HepG2 (cell line): ENCODE results near the gene YEATS4. TPM values are rescaled to one million over a fixed set of nuclear protein-coding genes. Genes with fewer than 3 reads are reported as not detected.

Experiments used
- ATAC-seq: fragments of 200-7000 bp; cut with Tn5 transposase; 3 replicates; pipeline ENCODE4 v1.9.1; 2020; ENCODE audit warnings: mild to moderate bottlenecking, moderate library complexity
- BruUV-seq: library from RNA; stranded (reverse); fragments of 400-500 nt; replicated peaks from 2 replicates; lab custom pipeline; 2021; lab: Mats Ljungman, UMichigan
- CTCF ChIA-PET: fragments of 300-600 bp; formaldehyde crosslinking; extraction: SDS; loops from one replicate; lab custom pipeline; 2021; ENCODE audit warnings: low total read pairs, inconsistent platforms, low intra/inter-chr PET ratio; lab: Yijun Ruan, JAX
- POLR2A ChIA-PET: fragments of 350-600 bp; sonication (Branson Sonifier 250); formaldehyde crosslinking; loops from one replicate; lab custom pipeline; 2020; ENCODE audit warnings: antibody characterized with exemption, inconsistent platforms; lab: Yijun Ruan, JAX
- DNase-seq: peaks from one replicate; pipeline ENCODE4 v3.0.0-alpha.2; 2015; ENCODE audit warnings: low spot score
- FAIRE-seq: peaks from 3 replicates; lab custom pipeline; 2011; peaks lifted over from hg19 to GRCh38; lab: Jason Lieb, UNC
- H2AFZ ChIP-seq: one replicate; pipeline ENCODE4 v1.6.1; 2011; ENCODE audit warnings: low read length, inconsistent platforms
- H3K27ac ChIP-seq: fragments of 300-600 bp; 3 replicates; pipeline ENCODE4 v1.8.0; 2011; ENCODE audit warnings: mixed run types, mild to moderate bottlenecking, mixed read lengths, low read length, inconsistent platforms; ENCODE audit not compliant: insufficient read depth; ENCODE audit errors: extremely low read length
- H3K27me3 ChIP-seq, 2 experiments: fragments of 200-600 bp in 1 of 2; 2 replicates in 1 of 2; 3 replicates in 1 of 2; pipeline versions ENCODE4 v1.6.0 to v1.8.0; 2011; ENCODE audit warnings: low read length in 2 of 2, mild to moderate bottlenecking in 2 of 2, moderate library complexity in 2 of 2, inconsistent platforms in 1 of 2; ENCODE audit not compliant: insufficient read depth in 2 of 2, control insufficient read depth in 1 of 2
- H3K36me3 ChIP-seq, 2 experiments: fragments of 200-600 bp in 1 of 2; replicated peaks in 1 of 2; 2 replicates in 1 of 2; 3 replicates in 1 of 2; pipeline versions ENCODE4 v1.5.1 to v1.8.0; 2011; ENCODE audit warnings: low read length in 2 of 2, inconsistent platforms in 1 of 2; ENCODE audit not compliant: insufficient read depth in 2 of 2, control insufficient read depth in 1 of 2
- H3K4me1 ChIP-seq: 2 replicates; pipeline ENCODE4 v1.5.1; 2012; ENCODE audit warnings: low read length, inconsistent platforms; ENCODE audit not compliant: insufficient read depth
- H3K4me2 ChIP-seq: 2 replicates; pipeline ENCODE4 v1.6.0; 2011; ENCODE audit warnings: low read depth, low read length, inconsistent platforms
- H3K4me3 ChIP-seq, 3 experiments: fragments of 200-600 bp in 1 of 3; sonication (generic), shearing (Covaris generic) in 1 of 3; replicated peaks in 1 of 3; 2 replicates each; pipeline ENCODE4 v1.5.1; 2011 to 2016; ENCODE audit warnings: low read length in 3 of 3, inconsistent platforms in 2 of 3, low read depth in 2 of 3, mild to moderate bottlenecking in 2 of 3, control low read depth in 1 of 3, mixed read lengths in 1 of 3; ENCODE audit not compliant: insufficient read depth in 1 of 3
- H3K79me2 ChIP-seq: one replicate; pipeline ENCODE4 v1.6.1; 2011; ENCODE audit warnings: low read length, inconsistent platforms; ENCODE audit not compliant: insufficient read depth
- H3K9ac ChIP-seq: 2 replicates; pipeline ENCODE4 v1.6.0; 2011; ENCODE audit warnings: mild to moderate bottlenecking, low read depth, low read length, inconsistent platforms; ENCODE audit not compliant: insufficient read depth
- H3K9me3 ChIP-seq: 2 replicates; pipeline ENCODE4 v1.5.1; 2012; ENCODE audit warnings: mild to moderate bottlenecking, low read length
- H4K20me1 ChIP-seq: 2 replicates; pipeline ENCODE4 v1.6.0; 2011; ENCODE audit warnings: inconsistent platforms, mild to moderate bottlenecking, low read length, moderate library complexity; ENCODE audit not compliant: insufficient read depth
- BRCA1 ChIP-seq: sonication (generic); formaldehyde crosslinking; IDR thresholded peaks from 2 replicates; pipeline ENCODE4 v1.4.0; 2020; ENCODE audit warnings: missing genetic modification reagents
- DNMT3B ChIP-seq: conservative IDR thresholded peaks from 2 replicates; pipeline ENCODE4 v1.6.1; 2016; ENCODE audit warnings: missing biosample characterization, control low read depth
- ETV6 ChIP-seq: sonication (generic); formaldehyde crosslinking; conservative IDR thresholded peaks from 2 replicates; pipeline ENCODE4 v1.4.0; 2020; ENCODE audit warnings: missing genetic modification reagents
- FOXK1 ChIP-seq: sonication (generic); formaldehyde crosslinking; IDR thresholded peaks from 2 replicates; pipeline ENCODE4 v1.4.0; 2020; ENCODE audit warnings: low read depth, missing genetic modification reagents, borderline replicate concordance
- GABPA ChIP-seq, 2 experiments: IDR thresholded peaks; 2 replicates each; pipeline ENCODE4 v1.6.1; 2011 to 2016; ENCODE audit warnings: low read depth in 2 of 2, low read length in 1 of 2, missing biosample characterization in 1 of 2, missing genetic modification characterization in 1 of 2
- HNF1B ChIP-seq: sonication (generic); formaldehyde crosslinking; IDR thresholded peaks from 2 replicates; pipeline ENCODE4 v1.5.1; 2020; ENCODE audit warnings: mild to moderate bottlenecking, moderate library complexity, missing genetic modification reagents
- HNF4G ChIP-seq, 2 experiments: sonication (generic) in 1 of 2; formaldehyde crosslinking in 1 of 2; IDR thresholded peaks; 2 replicates each; pipeline versions ENCODE4 v1.4.0 to v1.6.1; 2011 to 2020; ENCODE audit warnings: borderline replicate concordance in 2 of 2, low read depth in 2 of 2, mild to moderate bottlenecking in 2 of 2, low read length in 1 of 2, missing genetic modification reagents in 1 of 2, moderate library complexity in 1 of 2
- JDP2 ChIP-seq: sonication (generic); formaldehyde crosslinking; IDR thresholded peaks from 2 replicates; pipeline ENCODE4 v1.8.1; 2022; ENCODE audit warnings: missing genetic modification reagents, borderline replicate concordance
- KDM5A ChIP-seq: fragments of 200-600 bp; sonication (generic); IDR thresholded peaks from 2 replicates; pipeline ENCODE4 v1.7.0; 2018; ENCODE audit warnings: antibody characterized with exemption, mild to moderate bottlenecking, low read length, borderline replicate concordance
- PAF1 ChIP-seq: IDR thresholded peaks from 2 replicates; pipeline ENCODE4 v1.6.1; 2016; ENCODE audit warnings: missing genetic modification reagents, missing compliant biosample characterization
- ZFP36L1 ChIP-seq: sonication (generic); formaldehyde crosslinking; IDR thresholded peaks from 2 replicates; pipeline ENCODE4 v1.8.0; 2022; ENCODE audit warnings: mild to moderate bottlenecking, missing genetic modification reagents, moderate library complexity
- ZNF232 ChIP-seq: sonication (generic); formaldehyde crosslinking; IDR thresholded peaks from 2 replicates; pipeline ENCODE4 v1.4.0; 2020; ENCODE audit warnings: missing genetic modification reagents, borderline replicate concordance
- ZNF747 ChIP-seq: sonication (generic); formaldehyde crosslinking; IDR thresholded peaks from 2 replicates; pipeline ENCODE4 v1.8.1; 2023; ENCODE audit warnings: missing genetic modification reagents, mild to moderate bottlenecking, borderline replicate concordance
- ZNF749 ChIP-seq: sonication (generic); formaldehyde crosslinking; IDR thresholded peaks from 2 replicates; pipeline ENCODE4 v1.8.0; 2022; ENCODE audit warnings: mild to moderate bottlenecking, missing genetic modification reagents, moderate library complexity, borderline replicate concordance
- WGBS: methylation state at CpG from one replicate; pipeline ENCODE4 v1.1.6; 2017; ENCODE audit warnings: low lambda C conversion rate; 5-methylcytosine and 5-hydroxymethylcytosine counted together
- in situ Hi-C: cut with HindIII; loops from 2 replicates; pipeline ENCODE4 v1.10.0; 2017; ENCODE audit warnings: low pct_unique_long_range_greater_than_20kb; ENCODE audit not compliant: extremely low pct_ligation_motif_present
- intact Hi-C: fragments of 100-400 bp; cut with micrococcal nuclease; formaldehyde crosslinking; loops from one replicate; pipeline ENCODE4 v1.10.0; 2022; ENCODE audit not compliant: unreplicated experiment
- polyA plus RNA-seq, 8 experiments: library from polyadenylated mRNA; depleted of rRNA in 3 of 8; stranded (reverse) in 7 of 8; unstranded in 1 of 8; fragments of >200 nt; fragmentation: Illumina TruSeq in 4 of 8; extraction: Trizol in 4 of 8; gene quantifications; 2 replicates each; pipeline versions ENCODE4 v1.2.1 to v1.2.3, GENCODE V29; 2011 to 2016; ENCODE audit warnings: low read depth in 4 of 8, missing spikeins in 1 of 8, mixed read lengths in 1 of 8; ENCODE audit not compliant: insufficient read depth in 1 of 8
- total RNA-seq, 5 experiments: library from RNA; depleted of rRNA; stranded (reverse); fragments of >200 nt; fragmentation: Illumina TruSeq; extraction: Trizol; gene quantifications; 2 replicates each; pipeline ENCODE4 v1.2.3, GENCODE V29; 2016; ENCODE audit warnings: low read depth in 1 of 5
- TF ChIP-seq, protein P1 (sequence below): sonication (generic); formaldehyde crosslinking; IDR thresholded peaks from 2 replicates; pipeline ENCODE4 v1.4.0; 2020; ENCODE audit warnings: missing genetic modification reagents

The YEATS4 gene
- total and polyA plus RNA-seq, 2 of the 13 experiments (the other 11 are each of a cell fraction or from before 2014, with no cell fraction given), result 16.8 to 45.0 TPM

DNA sequence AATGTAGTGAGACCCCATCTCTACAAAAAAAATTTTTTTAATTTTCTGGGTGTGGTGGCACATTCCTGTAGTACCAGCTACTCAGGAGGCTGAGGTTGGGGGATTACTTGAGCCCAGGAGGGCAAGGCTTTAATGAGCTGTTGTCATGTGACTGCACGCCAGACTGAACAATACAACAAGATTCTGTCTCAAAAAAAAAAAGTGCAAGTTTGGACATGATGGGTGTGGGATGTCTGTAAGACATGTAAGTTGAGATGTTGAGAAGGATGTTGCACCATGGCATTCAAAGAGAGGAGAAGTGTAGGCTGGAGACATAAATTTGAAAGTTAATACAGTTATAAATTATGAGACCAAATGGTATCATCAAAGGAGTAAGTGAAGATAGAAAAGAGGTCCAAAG, 23.5 kb downstream of the YEATS4 start (continued):
- TF ChIP-seq, protein P1, sequence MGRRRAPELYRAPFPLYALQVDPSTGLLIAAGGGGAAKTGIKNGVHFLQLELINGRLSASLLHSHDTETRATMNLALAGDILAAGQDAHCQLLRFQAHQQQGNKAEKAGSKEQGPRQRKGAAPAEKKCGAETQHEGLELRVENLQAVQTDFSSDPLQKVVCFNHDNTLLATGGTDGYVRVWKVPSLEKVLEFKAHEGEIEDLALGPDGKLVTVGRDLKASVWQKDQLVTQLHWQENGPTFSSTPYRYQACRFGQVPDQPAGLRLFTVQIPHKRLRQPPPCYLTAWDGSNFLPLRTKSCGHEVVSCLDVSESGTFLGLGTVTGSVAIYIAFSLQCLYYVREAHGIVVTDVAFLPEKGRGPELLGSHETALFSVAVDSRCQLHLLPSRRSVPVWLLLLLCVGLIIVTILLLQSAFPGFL (CRISPR knock-in tag), result no peak
- TF ChIP-seq DNMT3B (CRISPR knock-in tag) (no peak), HNF1B (CRISPR knock-in tag) (no peak), ZNF747 (CRISPR knock-in tag) (no peak), ZFP36L1 (CRISPR knock-in tag) (no peak), BRCA1 (CRISPR knock-in tag) (no peak), ZNF232 (CRISPR knock-in tag) (no peak), FOXK1 (no peak), ZNF749 (CRISPR knock-in tag) (no peak), HNF4G (IDR thresholded peaks at IDR 0.05; ENCODE audit: borderline replicate concordance, low read depth, low read length) (no peak), HNF4G (CRISPR knock-in tag; IDR thresholded peaks at IDR 0.05; ENCODE audit: borderline replicate concordance, low read depth) (no peak)
- TF ChIP-seq, all 625 proteins: peak for 0

- no peaks in the 10 kb centered on the region for H3K9me3 ChIP-seq
- in situ Hi-C loops, result loop anchor here (10.0 kb wide), 1 partner anchor 190 kb away; no protein-coding TSS in a partner anchor
- FAIRE-seq, result no peak
- peaks cover 4% of the 10 kb centered on the region for H3K79me2 ChIP-seq
- no TSS peak for BruUV-seq
- no peaks in the 10 kb centered on the region for H4K20me1 ChIP-seq
- H3K36me3 ChIP-seq, result peaks cover 4 to 37% of the 10 kb centered on the region in 2 experiments; a peak in 4 of 5 replicates
- no peak overlapping the region for H3K27ac ChIP-seq
- ChIA-PET POLR2A (no interaction called here), CTCF (no interaction called here)
- DNase-seq, result no peak
- intact Hi-C loops, result loop anchor here (10.0 kb wide), 1 partner anchor 90 kb away; no protein-coding TSS in a partner anchor
- no peaks in the 10 kb centered on the region for H3K27me3 ChIP-seq
- no peak overlapping the region for H2AFZ ChIP-seq
- no peak overlapping the region for H3K9ac ChIP-seq
- no peaks in the 10 kb centered on the region for H3K4me1 ChIP-seq
- 80% methylated on average over 3 of the region's 3 CpGs for WGBS
- no peak overlapping the region for H3K4me2 ChIP-seq
- H3K4me3 ChIP-seq, result no peak overlapping the region
- ATAC-seq, result no peak
- TF ChIP-seq ETV6 (CRISPR knock-in tag), result no peak
- no peak for TF ChIP-seq KDM5A
- no peak for TF ChIP-seq PAF1 (CRISPR knock-in tag)
- no peak for TF ChIP-seq JDP2 (CRISPR knock-in tag)
- TF ChIP-seq GABPA (IDR thresholded peaks at IDR 0.05; ENCODE audit: low read depth, low read length), result no peak
- no peak for TF ChIP-seq GABPA (CRISPR knock-in tag; IDR thresholded peaks at IDR 0.05; ENCODE audit: low read depth)
Observed at GRCh38 chr12:69385038-69385437, 25.5 kb downstream of the YEATS4 start.
